Measurements from ENCODE around the gene AEBP2.
"Not testable (repeated sequence)": the region's sequence is repeated elsewhere in the genome, so short reads cannot be mapped to it uniquely, and the experiment has no call there.

AEBP2 gene, protein sequence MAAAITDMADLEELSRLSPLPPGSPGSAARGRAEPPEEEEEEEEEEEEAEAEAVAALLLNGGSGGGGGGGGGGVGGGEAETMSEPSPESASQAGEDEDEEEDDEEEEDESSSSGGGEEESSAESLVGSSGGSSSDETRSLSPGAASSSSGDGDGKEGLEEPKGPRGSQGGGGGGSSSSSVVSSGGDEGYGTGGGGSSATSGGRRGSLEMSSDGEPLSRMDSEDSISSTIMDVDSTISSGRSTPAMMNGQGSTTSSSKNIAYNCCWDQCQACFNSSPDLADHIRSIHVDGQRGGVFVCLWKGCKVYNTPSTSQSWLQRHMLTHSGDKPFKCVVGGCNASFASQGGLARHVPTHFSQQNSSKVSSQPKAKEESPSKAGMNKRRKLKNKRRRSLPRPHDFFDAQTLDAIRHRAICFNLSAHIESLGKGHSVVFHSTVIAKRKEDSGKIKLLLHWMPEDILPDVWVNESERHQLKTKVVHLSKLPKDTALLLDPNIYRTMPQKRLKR

DNA sequence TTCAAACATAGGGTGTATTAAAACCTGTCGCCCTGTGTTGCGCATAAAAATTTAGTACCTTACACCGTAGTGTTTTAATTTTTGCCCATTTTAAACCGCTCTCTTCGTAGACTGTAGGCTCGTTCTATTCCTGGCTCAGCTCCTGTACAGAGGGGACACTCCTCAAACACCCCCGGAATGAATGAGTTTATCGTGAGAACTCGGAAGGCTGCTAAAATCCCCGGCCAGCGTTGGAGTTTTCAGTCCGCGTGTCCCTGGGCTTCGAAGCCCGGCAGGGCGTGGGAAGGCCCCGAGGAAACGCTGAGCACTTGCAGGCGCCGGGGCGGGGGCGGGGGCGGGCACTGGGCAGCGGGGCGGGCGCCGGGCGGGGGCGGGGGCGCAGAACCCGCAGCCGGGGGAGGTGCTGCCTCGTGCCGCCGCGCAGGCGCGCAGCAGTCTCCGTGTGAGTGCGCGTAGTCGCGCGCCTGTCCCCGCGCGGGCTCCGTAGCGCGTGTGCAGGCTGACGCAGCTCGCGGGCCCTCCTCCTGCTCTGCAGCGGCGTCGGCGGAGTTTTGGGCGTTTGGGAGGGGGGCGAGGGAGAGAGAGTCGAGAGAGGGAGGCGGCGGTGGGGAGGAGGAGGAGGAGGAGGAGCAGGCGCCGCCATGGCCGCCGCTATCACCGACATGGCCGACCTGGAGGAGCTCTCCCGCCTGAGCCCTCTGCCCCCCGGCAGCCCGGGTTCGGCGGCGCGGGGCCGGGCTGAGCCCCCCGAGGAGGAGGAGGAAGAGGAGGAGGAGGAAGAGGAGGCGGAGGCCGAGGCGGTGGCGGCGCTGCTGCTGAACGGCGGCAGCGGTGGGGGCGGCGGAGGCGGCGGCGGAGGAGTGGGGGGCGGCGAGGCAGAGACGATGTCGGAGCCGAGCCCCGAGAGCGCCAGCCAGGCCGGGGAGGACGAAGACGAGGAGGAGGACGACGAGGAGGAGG is at the start of gene AEBP2:
Gene AEBP2 (plus strand): TSS at position 434 of the 960 bp plus-strand sequence. CDS start 208 bp downstream, at position 642.
- DNase-seq: peak; percentile 87

DNA sequence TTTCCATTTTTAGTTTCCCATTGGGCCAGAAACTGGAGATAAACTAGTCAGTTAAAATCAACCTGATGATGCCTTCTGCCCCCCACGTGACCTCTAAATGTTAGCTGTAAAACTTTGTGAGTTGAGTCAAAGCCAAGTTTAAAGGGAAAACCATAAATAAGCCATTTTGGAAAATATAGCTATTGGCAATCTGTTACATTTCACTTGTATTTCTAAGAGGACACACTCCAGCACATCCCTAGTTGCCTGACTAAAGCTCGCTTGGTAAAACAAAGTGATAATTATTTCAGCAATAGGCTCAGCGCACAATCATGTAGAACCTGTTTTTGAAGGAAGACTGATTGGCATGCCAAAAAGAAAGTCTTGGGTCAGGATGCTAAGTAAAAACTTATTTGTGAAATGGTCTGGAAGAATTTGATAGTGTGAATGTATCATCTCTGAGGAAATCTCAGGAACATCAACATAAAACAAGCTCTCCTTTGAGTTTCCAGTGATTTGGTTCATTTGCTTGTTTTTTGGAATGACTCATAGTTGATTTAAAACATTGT is 49.2 kb upstream of the AEBP2 start:
- DNase-seq: no peak

- DNase-seq: not testable (repeated sequence)
Observed at GRCh38 chr12:19392644-19393043, 46.6 kb upstream of the AEBP2 start.

DNA sequence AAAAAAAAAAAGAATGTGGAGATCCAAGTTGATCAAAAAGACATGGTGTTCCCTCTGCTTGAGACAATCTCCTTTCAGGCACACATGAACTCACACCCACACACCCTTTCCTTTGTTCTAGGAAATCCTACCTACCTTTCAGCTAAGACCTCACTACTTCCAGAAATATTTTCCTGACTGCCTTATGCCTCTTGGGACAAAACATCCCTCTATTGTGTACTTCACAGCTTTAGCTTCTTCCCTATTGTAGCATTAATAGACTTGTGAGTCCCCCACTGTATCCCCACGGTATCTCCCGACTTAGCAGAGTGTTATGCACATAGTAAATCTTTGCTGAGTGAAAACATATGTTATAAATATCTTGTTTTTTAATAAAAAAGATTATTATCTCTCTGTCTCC is 44.9 kb upstream of the AEBP2 start:
- DNase-seq: no peak

GRCh38 chr12:19397534-19397933 is 41.8 kb upstream of the AEBP2 start:
- DNase-seq: no peak

GRCh38 chr12:19398376-19399363 is 40.6 kb upstream of the AEBP2 start:
- DNase-seq: no peak

DNA sequence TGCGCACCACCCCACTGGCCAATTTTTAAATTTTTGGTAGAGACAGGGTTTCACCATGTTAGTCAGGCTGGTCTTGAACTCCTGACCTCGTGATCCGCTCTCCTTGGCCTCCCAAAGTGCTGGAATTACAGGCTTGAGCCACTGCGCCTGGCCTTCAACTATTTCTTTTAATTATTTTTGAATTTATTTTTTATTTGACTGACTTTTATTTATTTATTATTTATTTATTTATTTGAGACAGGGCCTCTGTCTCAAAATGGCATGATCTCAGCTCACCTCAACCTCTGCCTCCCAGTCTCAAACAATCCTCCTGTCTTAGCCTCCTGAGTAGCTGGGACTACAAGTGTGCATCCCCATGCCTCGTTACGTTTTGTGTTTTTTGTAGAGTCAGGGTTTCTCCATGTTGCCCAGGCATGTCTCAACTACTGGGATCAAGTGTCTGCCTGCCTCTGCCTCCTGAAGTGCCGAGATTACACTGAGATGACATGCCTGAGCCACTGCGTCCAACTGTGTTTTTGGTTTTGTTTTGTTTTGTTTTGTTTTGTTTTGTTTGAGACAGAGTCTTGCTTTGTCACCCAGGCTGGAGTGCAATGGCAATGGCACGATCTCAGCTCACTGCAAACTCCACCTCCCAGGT is 38.5 kb upstream of the AEBP2 start:
- not testable (repeated sequence) for DNase-seq

GRCh38 chr12:19402211-19402610 is 37.1 kb upstream of the AEBP2 start:
- DNase-seq: no peak

GRCh38 chr12:19402743-19403431 is 36.4 kb upstream of the AEBP2 start:
- no peak for DNase-seq

- no peak for DNase-seq
Observed at GRCh38 chr12:19404242-19404880, 34.9 kb upstream of the AEBP2 start.

DNA sequence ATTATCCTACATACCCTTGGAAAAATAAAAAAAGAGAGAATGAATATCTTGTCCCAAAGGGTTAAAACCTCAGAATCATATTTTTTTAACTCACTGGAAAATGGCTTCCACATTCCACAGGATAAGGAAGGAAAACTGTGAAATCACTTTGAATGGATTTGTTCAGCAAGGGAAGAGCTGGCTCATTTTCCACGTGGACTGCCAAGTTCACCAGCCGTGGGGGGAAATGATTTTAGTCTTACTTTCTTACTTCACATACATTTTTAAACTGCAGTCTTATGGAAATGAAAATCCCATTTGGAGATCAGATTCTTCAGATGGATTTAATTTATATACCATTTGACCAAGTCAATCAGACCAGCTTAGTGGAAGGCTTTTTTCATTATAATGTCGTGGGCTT is 29.9 kb upstream of the AEBP2 start:
- no peak for DNase-seq

DNA sequence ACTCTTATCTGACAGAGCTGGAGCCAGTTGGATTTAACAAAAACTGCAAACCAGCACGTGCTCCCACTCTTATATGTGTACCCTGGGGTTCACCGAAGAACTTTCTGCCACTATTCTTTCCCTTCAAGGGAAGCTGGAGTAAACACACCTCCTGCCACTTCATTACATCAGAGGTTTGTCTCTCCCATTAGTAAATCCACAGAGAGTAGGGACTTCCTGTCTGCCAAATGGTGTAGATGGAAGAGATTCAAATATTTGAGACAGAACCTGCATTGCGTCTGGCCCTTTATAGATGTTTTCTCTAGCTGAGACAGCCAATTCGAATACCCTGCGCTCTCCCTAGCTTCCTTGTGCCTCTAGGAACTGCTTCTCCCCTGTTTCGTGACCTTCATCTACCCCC is 29.1 kb upstream of the AEBP2 start:
- no peak for DNase-seq

GRCh38 chr12:19410629-19411185 is 28.6 kb upstream of the AEBP2 start:
- DNase-seq: no peak

DNA sequence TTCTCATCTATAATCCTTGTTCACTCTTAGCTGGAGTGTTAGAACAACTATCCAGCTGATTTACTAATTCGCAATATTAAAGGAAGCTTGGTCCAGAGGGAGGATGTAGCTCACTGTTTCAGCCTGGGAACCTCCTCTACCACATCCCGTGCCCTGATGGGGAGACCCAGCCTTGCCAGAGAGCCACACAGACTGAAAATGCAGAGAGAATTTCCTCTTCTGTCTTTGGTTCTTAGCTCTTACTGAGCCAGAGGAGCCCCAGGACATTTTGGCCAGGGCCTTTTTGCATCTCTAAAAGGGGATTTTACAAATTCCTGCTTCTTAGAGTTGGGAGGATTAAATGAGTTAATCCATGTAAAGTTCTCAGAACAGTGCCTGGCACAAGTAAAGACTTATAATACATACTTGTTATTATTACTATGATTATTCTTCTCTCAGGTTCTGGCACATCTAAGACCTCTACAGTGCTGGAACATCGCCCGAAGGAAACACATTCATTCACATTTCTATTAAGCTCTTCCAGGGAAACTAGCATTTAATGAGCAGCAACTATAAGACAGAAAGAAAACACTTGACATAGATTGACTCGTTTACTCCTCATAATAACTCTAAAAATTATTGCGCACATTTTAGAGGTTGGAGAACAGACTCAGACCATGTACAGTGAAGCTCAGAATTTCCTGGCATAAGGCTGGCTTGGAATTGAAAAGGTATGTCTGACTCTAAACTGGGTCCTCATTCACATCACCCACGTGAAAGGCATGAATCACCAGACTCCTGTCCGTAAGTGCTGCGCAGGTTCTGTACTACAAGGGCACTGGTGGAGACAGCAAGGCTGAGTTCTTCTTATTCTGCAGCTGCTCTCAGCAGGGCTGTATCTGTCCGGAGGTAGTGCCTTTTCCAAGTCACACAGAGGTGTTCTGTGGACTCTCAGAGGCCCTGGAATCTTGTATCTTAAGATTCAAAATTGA is 27.8 kb upstream of the AEBP2 start:
- no peak for DNase-seq

- DNase-seq: no peak
Observed at GRCh38 chr12:19412844-19413243, 26.4 kb upstream of the AEBP2 start.

DNA sequence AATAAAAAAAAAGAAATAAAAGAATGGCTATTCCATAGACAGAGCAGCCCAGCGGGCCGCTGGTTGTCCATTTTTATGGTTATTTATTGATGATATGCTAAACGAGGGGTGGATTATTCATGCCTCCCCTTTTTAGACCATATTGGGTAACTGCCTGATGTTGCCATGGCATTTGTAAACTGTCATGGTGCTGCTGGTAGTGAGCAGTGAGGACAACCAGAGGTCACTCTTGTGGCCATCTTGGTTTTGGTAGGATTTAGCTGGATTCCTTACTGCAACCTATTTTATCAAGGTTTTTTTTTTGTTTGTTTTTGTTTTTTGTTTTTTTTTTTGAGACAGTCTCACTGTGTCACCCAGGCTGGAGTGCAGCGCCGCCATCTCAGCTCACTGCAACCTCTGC is 25.7 kb upstream of the AEBP2 start:
- DNase-seq: not testable (repeated sequence)

DNA sequence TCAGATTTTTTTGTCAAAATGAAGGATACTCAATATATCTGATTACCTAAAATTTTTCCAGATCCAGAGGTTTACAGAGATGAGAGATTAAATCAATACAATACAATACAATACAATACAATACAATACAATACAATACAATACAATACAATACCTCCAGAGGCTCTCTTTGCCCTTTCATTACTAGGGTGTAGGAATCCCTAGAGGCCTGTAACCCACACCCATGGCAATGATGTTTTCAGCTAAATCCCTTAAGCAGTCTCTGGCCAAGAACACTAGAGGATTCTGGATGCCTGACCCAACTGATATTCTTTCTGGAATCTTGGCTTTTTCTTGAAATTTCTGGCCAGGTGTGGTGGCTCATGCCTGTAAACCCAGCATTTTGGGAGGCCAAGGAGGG is 23.7 kb upstream of the AEBP2 start:
- no peak for DNase-seq

DNA sequence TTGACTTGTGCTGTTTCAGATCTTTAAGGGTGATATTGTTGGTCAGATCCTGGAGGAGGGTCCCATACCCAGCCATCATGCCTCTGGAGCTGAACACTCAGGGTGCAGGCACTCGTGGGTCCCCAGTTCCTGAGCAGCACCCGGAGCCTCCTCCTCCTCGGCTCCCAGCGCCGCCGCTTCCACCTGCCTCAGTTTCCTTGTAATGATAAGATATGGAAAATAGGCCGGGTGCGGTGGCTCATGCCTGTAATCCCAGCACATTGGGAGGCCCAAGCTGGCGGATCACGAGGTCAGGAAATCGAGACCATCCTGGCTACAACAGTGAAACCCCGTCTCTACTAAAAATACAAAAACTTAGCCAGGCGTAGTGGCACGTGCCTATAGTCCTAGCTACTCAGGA is 20.2 kb upstream of the AEBP2 start:
- DNase-seq: no peak
